HS-5 (cell line): ENCODE data around the gene MARK3.

Experiments
- DNase-seq: peaks from one replicate; pipeline ENCODE4 v3.0.0-alpha.2; 2012; ENCODE audit warnings: low read depth

Gene MARK3

DNA sequence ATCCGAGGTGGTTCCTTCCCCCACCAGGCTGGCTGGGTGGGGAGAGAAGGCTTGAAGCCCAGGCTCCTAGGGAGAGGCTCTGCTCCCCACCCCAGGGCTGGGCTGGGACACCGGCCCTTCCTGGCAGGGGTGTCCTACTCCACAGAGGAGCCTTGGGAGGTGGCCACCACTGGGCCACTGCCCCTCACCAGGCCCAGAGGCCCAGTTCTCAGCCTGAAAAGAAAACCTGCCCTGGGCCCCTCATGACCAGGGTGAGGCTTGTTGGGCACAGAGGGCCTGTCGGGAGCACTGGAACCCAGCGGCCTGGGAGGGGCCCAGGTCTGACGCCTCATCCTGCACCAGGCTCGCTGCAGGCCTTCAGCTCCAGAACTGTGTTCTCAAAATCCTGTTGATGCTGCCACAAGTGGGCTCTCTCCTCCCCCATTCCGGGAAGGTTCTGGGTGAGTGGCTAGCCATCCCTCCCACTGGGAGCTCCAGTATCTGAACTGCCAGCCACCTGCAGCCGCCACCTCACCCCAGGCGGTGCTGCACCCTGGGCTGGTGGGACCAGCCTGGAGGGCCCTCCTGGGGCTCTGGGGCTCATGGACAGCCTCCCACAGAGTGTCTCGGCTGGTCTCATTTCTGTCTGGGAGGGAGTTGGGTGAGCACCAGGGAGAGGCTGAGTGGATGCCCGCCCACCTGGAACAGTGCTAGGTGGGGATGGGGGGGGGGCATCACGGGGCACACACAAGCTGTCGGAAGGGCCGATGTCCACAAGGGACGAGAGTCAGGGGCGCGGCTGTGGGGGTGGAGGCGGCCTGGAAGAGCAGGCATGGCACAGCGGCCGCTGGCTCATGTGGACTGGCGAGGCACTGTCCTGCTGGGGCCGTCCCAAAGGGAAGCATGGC is 165.5 kb downstream of the MARK3 start:
- no peak for DNase-seq

DNA sequence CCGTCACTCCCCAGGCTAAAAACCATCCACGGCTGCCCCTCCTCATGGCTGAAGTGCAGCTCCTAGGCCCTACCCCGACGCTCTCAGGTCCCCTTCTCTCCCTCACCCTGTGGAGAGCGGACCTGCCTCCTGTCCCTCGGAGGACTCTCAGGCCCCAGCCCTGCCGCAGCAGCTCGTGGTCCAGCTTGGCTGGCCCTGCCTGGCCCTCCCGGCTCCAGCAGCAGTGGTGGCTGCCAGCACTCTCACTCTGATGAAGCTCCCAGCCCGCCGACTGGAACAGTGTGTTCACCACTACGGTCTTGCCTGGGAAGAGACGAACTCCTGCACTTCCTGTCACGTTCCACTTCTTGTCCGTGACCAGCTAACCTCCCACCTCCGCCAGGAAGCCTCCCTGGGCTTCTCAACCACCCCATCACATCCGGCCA is 166.1 kb downstream of the MARK3 start:
- no peak for DNase-seq

GRCh38 chr14:103552011-103552845 is 167.0 kb downstream of the MARK3 start:
- DNase-seq: no peak

GRCh38 chr14:103552846-103553210 is 167.6 kb downstream of the MARK3 start:
- DNase-seq: no peak
